ENCODE data around the gene ITPK1. TPM values are rescaled to one million over a fixed set of nuclear protein-coding genes. Genes with fewer than 3 reads are reported as not detected.

ITPK1 gene
- total RNA-seq, 1 experiment from 2014 or later = 60.1 TPM

GRCh38 chr14:92937051-92937937 is 178.4 kb downstream of the ITPK1 start:
- intact Hi-C loops (cut with micrococcal nuclease; ENCODE audit: unreplicated experiment) = no loop called here
- peak in 1 of 2 experiments; percentile 14 for DNase-seq
- no peaks in the 10 kb centered on the region for H3K4me1 ChIP-seq
- Mint-ChIP-seq H3K27me3 (ENCODE audit: insufficient read depth, unreplicated experiment) (no peaks in the 10 kb centered on the region), H3K4me1 (ENCODE audit: low read depth, unreplicated experiment) (no peaks in the 10 kb centered on the region), H3K4me3 (ENCODE audit: unreplicated experiment) (no peak overlapping the region), H3K36me3 (ENCODE audit: insufficient read depth, unreplicated experiment) (peaks cover 10% of the 10 kb centered on the region), H3K27ac (ENCODE audit: unreplicated experiment) (no peak overlapping the region), H3K9me3 (ENCODE audit: unreplicated experiment) (no peaks in the 10 kb centered on the region)
- TF ChIP-seq CTCF (IDR thresholded peaks at IDR 0.05; ENCODE audit: insufficient read depth in 1 of 2, low read depth in 1 of 2, low read length in 1 of 2, severe bottlenecking in 1 of 2, unreplicated experiment in 1 of 2) = no peak
- H3K27me3 ChIP-seq (replicated peaks; ENCODE audit: control insufficient read depth, insufficient read depth, low read length) = no peaks in the 10 kb centered on the region
- no peaks in the 10 kb centered on the region for H3K9me3 ChIP-seq
- no peak overlapping the region for H3K4me3 ChIP-seq (ENCODE audit: low read depth, low read length)
- BruUV-seq (replicated peaks) = no TSS peak
- CTCF ChIA-PET = interaction anchor here (0.8 kb wide), 1 partner anchor 56 kb away, joined by 3 read pairs; no protein-coding TSS in a partner anchor
- POLR2A ChIA-PET = no interaction called here
- H3K36me3 ChIP-seq (ENCODE audit: control insufficient read depth, insufficient read depth, low read length) = no peaks in the 10 kb centered on the region

- H3K27me3 ChIP-seq (replicated peaks; ENCODE audit: control insufficient read depth, insufficient read depth, low read length) = no peaks in the 10 kb centered on the region
- Mint-ChIP-seq H3K9me3 (ENCODE audit: unreplicated experiment) (no peaks in the 10 kb centered on the region), H3K27ac (ENCODE audit: unreplicated experiment) (no peak overlapping the region), H3K27me3 (ENCODE audit: insufficient read depth, unreplicated experiment) (no peaks in the 10 kb centered on the region), H3K36me3 (ENCODE audit: insufficient read depth, unreplicated experiment) (peaks cover 13% of the 10 kb centered on the region), H3K4me3 (ENCODE audit: unreplicated experiment) (no peak overlapping the region), H3K4me1 (ENCODE audit: low read depth, unreplicated experiment) (no peaks in the 10 kb centered on the region)
- ChIA-PET CTCF (no interaction called here), POLR2A (no interaction called here)
- TF ChIP-seq CTCF (IDR thresholded peaks at IDR 0.05; ENCODE audit: insufficient read depth in 1 of 2, low read depth in 1 of 2, low read length in 1 of 2, severe bottlenecking in 1 of 2, unreplicated experiment in 1 of 2) = no peak
- H3K9me3 ChIP-seq = no peaks in the 10 kb centered on the region
- intact Hi-C loops (cut with micrococcal nuclease; ENCODE audit: unreplicated experiment) = no loop called here
- BruUV-seq (replicated peaks) = no TSS peak
- DNase-seq = no peak
- no peak overlapping the region for H3K4me3 ChIP-seq (ENCODE audit: low read depth, low read length)
- no peaks in the 10 kb centered on the region for H3K36me3 ChIP-seq (ENCODE audit: control insufficient read depth, insufficient read depth, low read length)
- H3K4me1 ChIP-seq = no peaks in the 10 kb centered on the region
These were observed 179.6 kb downstream of the ITPK1 start for GRCh38 chr14:92936085-92936484.

DNA sequence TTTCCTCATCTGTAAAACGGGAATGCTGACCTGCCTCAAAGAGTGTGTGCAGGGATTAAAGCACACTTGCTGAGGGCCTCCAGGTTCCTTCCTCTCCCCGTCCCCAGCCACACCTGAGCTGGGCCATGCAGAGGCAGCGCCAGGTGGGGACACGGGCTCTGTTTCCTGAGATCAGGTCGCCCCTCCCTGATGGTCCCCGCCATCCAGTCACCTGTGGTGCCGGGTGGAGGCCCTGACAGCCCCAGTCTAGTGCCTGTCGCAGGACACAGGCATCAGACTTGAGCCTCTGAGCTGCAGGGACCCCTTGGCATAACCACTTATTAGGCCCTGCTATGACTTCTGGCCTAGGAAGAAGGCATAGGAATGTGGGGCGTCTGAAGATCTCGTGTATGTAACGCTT is 180.3 kb downstream of the ITPK1 start:
- no peaks in the 10 kb centered on the region for H3K9me3 Mint-ChIP-seq (ENCODE audit: unreplicated experiment)
- CTCF ChIA-PET = no interaction called here

More for the DNA sequence above, 180.3 kb downstream of the ITPK1 start:
- H3K9me3 ChIP-seq = no peaks in the 10 kb centered on the region
- no peak overlapping the region for H3K4me3 ChIP-seq (ENCODE audit: low read depth, low read length)
- intact Hi-C loops (cut with micrococcal nuclease; ENCODE audit: unreplicated experiment) = no loop called here
- POLR2A ChIA-PET = no interaction called here
- no peak overlapping the region for H3K27ac Mint-ChIP-seq (ENCODE audit: unreplicated experiment)
- TF ChIP-seq CTCF (IDR thresholded peaks at IDR 0.05; ENCODE audit: insufficient read depth in 1 of 2, low read depth in 1 of 2, low read length in 1 of 2, severe bottlenecking in 1 of 2, unreplicated experiment in 1 of 2) = no peak
- H3K4me3 Mint-ChIP-seq (ENCODE audit: unreplicated experiment) = no peak overlapping the region
- no peaks in the 10 kb centered on the region for H3K27me3 ChIP-seq (replicated peaks; ENCODE audit: control insufficient read depth, insufficient read depth, low read length)
- H3K36me3 ChIP-seq (ENCODE audit: control insufficient read depth, insufficient read depth, low read length) = no peaks in the 10 kb centered on the region
- no peak for DNase-seq
- H3K36me3 Mint-ChIP-seq (ENCODE audit: insufficient read depth, unreplicated experiment) = peaks cover 13% of the 10 kb centered on the region
- H3K4me1 Mint-ChIP-seq (ENCODE audit: low read depth, unreplicated experiment) = no peaks in the 10 kb centered on the region
- no peaks in the 10 kb centered on the region for H3K4me1 ChIP-seq
- no TSS peak for BruUV-seq (replicated peaks)
- H3K27me3 Mint-ChIP-seq (ENCODE audit: insufficient read depth, unreplicated experiment) = no peaks in the 10 kb centered on the region
